Skeletal muscle cell (primary cell): ENCODE data around the gene MS4A14.

ENCODE experiments used
- DNase-seq: peaks from one replicate; pipeline ENCODE4 v3.0.0-alpha.2; 2010; ENCODE audit warnings: low read depth
- H3K4me3 ChIP-seq: 2 replicates; pipeline ENCODE4 v1.5.1; 2011; ENCODE audit warnings: low read depth, mild to moderate bottlenecking, control low read depth, low read length, moderate library complexity

The MS4A14 gene

DNA sequence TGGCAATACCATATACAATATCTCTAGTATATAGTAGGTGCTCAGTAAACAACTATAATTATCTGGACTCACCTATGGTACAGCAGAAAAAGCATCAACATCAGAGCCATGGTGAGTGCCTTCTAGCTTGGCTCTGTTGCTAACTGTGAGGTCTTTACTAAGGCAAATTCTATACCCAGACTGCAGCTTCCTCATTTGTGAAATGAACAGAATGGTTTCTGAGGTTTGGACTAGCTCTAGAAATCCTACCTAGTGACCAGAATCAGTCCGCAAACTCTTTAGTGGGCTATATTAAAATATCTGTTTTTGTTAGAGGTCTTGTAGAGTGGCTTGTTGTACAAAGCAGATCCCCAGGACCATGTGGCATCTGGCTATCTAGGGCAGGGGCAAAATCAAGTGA, 63.1 kb downstream of the MS4A14 start:
- no peak for DNase-seq

More for the DNA sequence above, 63.1 kb downstream of the MS4A14 start:
- H3K4me3 ChIP-seq, result no peak overlapping the region
